ENCODE results near the gene USP40. TPM values are rescaled to one million over a fixed set of nuclear protein-coding genes. Genes with fewer than 3 reads are reported as not detected.

USP40 gene
- total and polyA plus RNA-seq, 9 of the 15 experiments (the other 6 are each of a cell fraction or from before 2014, with no cell fraction given) = 5.5 to 15.0 (median 9.3) TPM

DNA sequence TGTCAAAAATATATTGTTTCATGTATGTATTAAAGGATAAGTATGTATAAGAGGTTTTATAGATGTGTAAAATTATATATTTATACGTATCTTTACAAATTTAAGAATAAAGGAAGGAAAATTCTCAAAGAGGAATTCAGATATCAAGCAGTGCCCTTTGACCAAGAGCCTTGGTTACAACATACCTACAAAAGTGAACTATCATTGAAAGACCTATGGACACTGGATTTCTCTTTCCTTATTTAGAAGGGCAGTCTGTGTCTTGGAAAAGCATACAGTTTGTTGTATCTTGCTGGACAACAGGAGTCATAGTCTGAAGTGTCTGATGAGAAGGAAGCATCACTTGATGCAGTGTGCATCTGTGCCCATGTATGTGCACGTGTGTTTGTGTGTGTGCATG, 21.8 kb upstream of the USP40 start (continued):
- TF ChIP-seq CEBPG (CRISPR knock-in tag; IDR thresholded peaks at IDR 0.05) (no peak), CEBPG (tag; conservative IDR thresholded peaks at IDR 0.05 in 1 of 2, IDR thresholded peaks at IDR 0.05 in 1 of 2) (no peak), CHD4 (IDR thresholded peaks at IDR 0.05; ENCODE audit: insufficient read depth, insufficient replicate concordance, low read depth, low read length, poor library complexity, severe bottlenecking) (no peak), POLR3G (IDR thresholded peaks at IDR 0.05; ENCODE audit: extremely low read depth, insufficient read length, insufficient replicate concordance) (no peak)
- TF ChIP-seq, protein P1, sequence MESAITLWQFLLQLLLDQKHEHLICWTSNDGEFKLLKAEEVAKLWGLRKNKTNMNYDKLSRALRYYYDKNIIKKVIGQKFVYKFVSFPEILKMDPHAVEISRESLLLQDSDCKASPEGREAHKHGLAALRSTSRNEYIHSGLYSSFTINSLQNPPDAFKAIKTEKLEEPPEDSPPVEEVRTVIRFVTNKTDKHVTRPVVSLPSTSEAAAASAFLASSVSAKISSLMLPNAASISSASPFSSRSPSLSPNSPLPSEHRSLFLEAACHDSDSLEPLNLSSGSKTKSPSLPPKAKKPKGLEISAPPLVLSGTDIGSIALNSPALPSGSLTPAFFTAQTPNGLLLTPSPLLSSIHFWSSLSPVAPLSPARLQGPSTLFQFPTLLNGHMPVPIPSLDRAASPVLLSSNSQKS (CRISPR knock-in tag; IDR thresholded peaks at IDR 0.05) = no peak
- TF ChIP-seq, protein P2, sequence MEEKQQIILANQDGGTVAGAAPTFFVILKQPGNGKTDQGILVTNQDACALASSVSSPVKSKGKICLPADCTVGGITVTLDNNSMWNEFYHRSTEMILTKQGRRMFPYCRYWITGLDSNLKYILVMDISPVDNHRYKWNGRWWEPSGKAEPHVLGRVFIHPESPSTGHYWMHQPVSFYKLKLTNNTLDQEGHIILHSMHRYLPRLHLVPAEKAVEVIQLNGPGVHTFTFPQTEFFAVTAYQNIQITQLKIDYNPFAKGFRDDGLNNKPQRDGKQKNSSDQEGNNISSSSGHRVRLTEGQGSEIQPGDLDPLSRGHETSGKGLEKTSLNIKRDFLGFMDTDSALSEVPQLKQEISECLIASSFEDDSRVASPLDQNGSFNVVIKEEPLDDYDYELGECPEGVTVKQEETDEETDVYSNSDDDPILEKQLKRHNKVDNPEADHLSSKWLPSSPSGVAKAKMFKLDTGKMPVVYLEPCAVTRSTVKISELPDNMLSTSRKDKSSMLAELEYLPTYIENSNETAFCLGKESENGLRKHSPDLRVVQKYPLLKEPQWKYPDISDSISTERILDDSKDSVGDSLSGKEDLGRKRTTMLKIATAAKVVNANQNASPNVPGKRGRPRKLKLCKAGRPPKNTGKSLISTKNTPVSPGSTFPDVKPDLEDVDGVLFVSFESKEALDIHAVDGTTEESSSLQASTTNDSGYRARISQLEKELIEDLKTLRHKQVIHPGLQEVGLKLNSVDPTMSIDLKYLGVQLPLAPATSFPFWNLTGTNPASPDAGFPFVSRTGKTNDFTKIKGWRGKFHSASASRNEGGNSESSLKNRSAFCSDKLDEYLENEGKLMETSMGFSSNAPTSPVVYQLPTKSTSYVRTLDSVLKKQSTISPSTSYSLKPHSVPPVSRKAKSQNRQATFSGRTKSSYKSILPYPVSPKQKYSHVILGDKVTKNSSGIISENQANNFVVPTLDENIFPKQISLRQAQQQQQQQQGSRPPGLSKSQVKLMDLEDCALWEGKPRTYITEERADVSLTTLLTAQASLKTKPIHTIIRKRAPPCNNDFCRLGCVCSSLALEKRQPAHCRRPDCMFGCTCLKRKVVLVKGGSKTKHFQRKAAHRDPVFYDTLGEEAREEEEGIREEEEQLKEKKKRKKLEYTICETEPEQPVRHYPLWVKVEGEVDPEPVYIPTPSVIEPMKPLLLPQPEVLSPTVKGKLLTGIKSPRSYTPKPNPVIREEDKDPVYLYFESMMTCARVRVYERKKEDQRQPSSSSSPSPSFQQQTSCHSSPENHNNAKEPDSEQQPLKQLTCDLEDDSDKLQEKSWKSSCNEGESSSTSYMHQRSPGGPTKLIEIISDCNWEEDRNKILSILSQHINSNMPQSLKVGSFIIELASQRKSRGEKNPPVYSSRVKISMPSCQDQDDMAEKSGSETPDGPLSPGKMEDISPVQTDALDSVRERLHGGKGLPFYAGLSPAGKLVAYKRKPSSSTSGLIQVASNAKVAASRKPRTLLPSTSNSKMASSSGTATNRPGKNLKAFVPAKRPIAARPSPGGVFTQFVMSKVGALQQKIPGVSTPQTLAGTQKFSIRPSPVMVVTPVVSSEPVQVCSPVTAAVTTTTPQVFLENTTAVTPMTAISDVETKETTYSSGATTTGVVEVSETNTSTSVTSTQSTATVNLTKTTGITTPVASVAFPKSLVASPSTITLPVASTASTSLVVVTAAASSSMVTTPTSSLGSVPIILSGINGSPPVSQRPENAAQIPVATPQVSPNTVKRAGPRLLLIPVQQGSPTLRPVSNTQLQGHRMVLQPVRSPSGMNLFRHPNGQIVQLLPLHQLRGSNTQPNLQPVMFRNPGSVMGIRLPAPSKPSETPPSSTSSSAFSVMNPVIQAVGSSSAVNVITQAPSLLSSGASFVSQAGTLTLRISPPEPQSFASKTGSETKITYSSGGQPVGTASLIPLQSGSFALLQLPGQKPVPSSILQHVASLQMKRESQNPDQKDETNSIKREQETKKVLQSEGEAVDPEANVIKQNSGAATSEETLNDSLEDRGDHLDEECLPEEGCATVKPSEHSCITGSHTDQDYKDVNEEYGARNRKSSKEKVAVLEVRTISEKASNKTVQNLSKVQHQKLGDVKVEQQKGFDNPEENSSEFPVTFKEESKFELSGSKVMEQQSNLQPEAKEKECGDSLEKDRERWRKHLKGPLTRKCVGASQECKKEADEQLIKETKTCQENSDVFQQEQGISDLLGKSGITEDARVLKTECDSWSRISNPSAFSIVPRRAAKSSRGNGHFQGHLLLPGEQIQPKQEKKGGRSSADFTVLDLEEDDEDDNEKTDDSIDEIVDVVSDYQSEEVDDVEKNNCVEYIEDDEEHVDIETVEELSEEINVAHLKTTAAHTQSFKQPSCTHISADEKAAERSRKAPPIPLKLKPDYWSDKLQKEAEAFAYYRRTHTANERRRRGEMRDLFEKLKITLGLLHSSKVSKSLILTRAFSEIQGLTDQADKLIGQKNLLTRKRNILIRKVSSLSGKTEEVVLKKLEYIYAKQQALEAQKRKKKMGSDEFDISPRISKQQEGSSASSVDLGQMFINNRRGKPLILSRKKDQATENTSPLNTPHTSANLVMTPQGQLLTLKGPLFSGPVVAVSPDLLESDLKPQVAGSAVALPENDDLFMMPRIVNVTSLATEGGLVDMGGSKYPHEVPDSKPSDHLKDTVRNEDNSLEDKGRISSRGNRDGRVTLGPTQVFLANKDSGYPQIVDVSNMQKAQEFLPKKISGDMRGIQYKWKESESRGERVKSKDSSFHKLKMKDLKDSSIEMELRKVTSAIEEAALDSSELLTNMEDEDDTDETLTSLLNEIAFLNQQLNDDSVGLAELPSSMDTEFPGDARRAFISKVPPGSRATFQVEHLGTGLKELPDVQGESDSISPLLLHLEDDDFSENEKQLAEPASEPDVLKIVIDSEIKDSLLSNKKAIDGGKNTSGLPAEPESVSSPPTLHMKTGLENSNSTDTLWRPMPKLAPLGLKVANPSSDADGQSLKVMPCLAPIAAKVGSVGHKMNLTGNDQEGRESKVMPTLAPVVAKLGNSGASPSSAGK (IDR thresholded peaks at IDR 0.05) = no peak
